Right ventricle myocardium superior (tissue), 1 donor: ENCODE results near the gene GLB1L2. TPM values are rescaled to one million over a fixed set of nuclear protein-coding genes. Genes with fewer than 3 reads are reported as not detected.

Source experiments
- ATAC-seq: fragments of 200-7000 bp; cut with Tn5 transposase; one replicate; pipeline ENCODE4 v1.9.1; 2020; ENCODE audit warnings: mild to moderate bottlenecking; ENCODE audit not compliant: poor library complexity
- DNase-seq: peaks from one replicate; pipeline ENCODE4 v3.0.0-alpha.2; 2020
- intact Hi-C: fragments of 100-400 bp; cut with DNase I; formaldehyde crosslinking; loops from one replicate; pipeline ENCODE4 v1.11.2; 2022
- total RNA-seq: library from RNA; stranded (reverse); fragmentation: NEBNext Ultra II Directional; extraction: Animal tissue kit (Norgen Biotek cat#: 25700); gene quantifications from one replicate; pipeline ENCODE4 v1.2.1, GENCODE V29; 2021
- donor health status: DM: no; HTN: yes; CAD: no; lungs with severe emphysema.

The GLB1L2 gene
- total RNA-seq, 1 donor from 2014 or later: 0.30 TPM

- ATAC-seq (no peak), DNase-seq (no peak)
- intact Hi-C loops: no loop called here
Measured at GRCh38 chr11:134376150-134376921, 44.5 kb downstream of the GLB1L2 start.

DNA sequence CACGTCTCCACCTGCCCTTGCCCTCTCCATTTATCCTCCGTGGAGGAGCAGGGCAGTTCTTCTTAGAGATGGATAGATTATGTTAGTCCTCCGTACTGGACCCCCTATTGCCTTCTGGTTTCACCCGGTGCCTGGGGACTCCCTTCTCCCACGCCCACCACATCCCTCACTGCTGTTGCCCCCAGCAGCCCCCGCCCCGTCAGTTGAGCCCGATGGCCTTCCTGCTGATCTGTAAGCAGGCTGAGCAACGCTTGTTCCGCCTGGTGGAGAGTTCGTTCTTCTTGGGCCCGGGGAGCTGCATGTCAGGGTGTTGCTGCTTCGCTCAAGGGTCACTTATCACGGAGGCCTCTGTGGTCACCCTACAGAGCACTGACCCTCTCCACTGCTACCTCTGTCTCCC is 46.1 kb downstream of the GLB1L2 start:
- intact Hi-C loops: no loop called here
- ATAC-seq: no peak
- no peak for DNase-seq

- intact Hi-C loops: no loop called here
- ATAC-seq (no peak), DNase-seq (no peak)
Measured at GRCh38 chr11:134379241-134379640, 47.5 kb downstream of the GLB1L2 start.

GRCh38 chr11:134380229-134380628 is 48.4 kb downstream of the GLB1L2 start:
- intact Hi-C loops: no loop called here
- DNase-seq (no peak), ATAC-seq (no peak)

DNA sequence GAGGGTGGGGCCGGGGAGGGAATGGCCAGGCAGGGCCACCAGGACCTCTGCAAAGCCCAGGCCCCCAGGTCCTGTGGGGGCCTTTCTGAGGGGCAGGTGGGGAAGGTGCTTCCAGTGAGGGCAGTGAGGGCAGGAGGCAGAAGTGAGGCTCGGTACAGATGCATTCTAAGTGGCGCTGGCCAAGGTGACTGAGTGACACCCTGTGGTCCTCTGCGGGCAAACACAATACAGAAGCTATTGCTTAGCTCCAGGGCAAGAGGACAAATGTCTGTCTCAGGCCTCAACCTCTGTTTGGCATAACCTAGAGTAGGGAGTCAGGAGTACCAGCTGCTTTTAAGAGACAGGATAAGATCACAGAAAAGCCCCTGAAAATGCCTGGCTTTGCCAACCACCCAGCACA is 49.0 kb downstream of the GLB1L2 start:
- DNase-seq (no peak), ATAC-seq (no peak)
- intact Hi-C loops: no loop called here

- no peak for ATAC-seq
- intact Hi-C loops: no loop called here
Measured at GRCh38 chr11:134382257-134382656, 50.5 kb downstream of the GLB1L2 start.

GRCh38 chr11:134382830-134383229 is 51.0 kb downstream of the GLB1L2 start:
- ATAC-seq: no peak
- intact Hi-C loops: no loop called here

More at GRCh38 chr11:134382257-134382656, 50.5 kb downstream of the GLB1L2 start:
- DNase-seq: no peak

DNA sequence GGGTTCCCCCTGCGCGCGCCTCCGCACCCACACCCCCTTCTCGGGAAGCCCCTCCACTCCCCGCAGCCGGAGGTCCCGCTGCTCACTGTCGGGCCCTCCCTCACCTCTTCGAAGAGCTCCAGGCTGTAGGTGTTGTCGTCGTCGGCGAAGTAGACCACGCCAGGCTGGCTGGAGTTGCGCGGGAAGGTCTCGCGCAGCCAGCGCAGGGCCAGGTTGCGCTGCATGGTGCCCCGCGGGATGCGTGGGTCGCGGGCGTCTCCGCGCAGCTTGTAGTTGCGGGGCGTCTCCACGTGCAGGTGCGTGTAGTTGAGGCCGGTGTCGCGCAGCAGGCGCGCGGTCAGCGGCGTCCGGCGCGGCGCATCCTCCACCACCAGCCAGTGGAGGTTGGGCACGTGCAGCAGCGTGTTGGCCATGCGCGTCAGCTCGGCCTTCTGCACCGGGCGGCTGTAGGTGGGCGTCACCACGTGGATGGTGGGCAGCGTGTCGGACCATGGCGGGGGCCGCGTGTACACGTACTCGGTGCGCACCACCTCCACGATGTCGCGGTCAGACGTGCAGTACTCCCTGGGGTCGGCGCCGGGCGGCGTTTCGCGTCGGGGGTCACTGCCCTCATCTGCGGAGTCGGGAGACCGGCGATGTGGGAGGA is 51.9 kb downstream of the GLB1L2 start:
- ATAC-seq (no peak), DNase-seq (no peak)
- intact Hi-C loops: no loop called here

More at GRCh38 chr11:134382830-134383229, 51.0 kb downstream of the GLB1L2 start:
- DNase-seq: no peak

- intact Hi-C loops: no loop called here
- DNase-seq (no peak), ATAC-seq (no peak)
Measured at GRCh38 chr11:134384406-134384805, 52.6 kb downstream of the GLB1L2 start.

- no peak for DNase-seq
- ATAC-seq: no peak
Measured at GRCh38 chr11:134385171-134385570, 53.4 kb downstream of the GLB1L2 start.

DNA sequence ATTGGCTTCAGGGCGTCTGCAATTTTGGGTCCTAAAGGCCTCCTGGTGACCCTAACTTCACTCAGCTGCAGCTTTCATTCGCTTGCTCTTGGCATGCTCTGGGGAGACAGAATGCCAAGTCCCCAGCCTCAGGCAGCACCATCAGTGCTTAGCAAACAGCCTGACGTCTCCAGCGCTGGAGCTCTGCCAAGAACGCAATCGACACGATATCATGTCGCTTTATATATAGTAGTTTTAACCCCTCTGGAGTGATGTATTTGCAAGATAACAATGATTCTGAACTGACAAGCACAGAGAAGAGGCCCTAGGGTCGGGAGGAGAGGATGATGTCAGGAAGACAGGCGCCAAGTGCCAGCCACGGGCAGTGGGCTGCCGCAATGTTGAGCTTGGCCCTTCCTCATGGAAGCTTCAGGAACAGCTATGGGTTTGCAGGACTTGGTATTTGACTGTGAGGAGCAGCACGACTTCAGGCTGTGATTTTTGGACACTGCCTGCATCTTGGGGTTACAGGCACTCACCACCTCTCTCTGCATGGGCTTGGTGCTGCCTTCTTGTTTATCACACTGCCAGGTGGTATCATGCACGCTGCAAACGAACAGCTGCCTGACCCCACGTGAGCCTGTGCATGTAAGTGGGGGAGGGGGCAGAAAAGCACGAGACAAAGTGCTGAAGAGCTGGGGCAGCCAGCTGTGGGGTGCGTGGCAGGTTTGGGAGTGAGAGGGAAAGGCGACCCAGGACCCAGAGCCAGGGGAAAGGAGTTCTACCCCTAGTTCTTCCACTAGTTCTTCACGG is 54.2 kb downstream of the GLB1L2 start:
- DNase-seq (no peak), ATAC-seq (no peak)
- intact Hi-C loops: no loop called here

More at GRCh38 chr11:134385171-134385570, 53.4 kb downstream of the GLB1L2 start:
- intact Hi-C loops: no loop called here

DNA sequence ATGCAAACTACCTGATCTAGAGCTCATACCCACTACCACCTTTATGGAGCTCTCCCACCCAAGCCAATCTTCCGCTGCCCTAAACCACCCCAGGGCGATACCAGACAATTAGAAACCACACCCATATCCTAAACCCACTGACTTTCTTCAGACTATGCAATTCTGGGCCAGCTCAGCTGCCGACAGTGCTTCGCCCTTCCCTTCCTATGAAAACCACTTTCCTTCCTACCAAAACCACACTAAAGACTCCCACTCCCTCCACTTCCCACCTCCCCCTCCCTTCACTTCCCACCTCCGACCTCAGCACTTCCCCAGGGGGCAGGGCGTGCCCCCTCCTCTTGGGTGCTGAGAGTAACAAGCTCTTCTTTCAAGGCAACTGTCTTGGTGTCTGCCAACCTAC is 55.2 kb downstream of the GLB1L2 start:
- intact Hi-C loops: no loop called here
- ATAC-seq (no peak), DNase-seq (no peak)

DNA sequence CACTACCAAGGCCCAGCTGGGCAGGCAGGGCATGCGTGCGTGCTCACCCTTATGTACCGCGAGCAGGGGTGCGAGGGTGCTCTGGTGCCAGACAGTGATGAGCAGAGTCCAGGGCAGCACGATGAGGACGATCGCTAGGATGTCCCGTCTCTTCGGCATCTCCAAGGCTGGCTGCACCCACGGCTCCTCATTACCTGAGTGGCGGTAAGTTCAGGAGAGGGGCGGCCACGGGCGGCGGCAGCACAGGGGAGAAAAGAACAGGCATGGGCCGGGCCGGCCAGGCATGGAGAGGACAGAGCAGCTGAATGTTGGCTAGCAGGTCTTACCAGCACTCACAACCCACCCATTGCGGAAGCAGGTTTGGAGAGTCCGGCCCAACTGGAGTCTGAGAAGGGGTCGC is 55.7 kb downstream of the GLB1L2 start:
- ATAC-seq: no peak
- intact Hi-C loops: no loop called here

DNA sequence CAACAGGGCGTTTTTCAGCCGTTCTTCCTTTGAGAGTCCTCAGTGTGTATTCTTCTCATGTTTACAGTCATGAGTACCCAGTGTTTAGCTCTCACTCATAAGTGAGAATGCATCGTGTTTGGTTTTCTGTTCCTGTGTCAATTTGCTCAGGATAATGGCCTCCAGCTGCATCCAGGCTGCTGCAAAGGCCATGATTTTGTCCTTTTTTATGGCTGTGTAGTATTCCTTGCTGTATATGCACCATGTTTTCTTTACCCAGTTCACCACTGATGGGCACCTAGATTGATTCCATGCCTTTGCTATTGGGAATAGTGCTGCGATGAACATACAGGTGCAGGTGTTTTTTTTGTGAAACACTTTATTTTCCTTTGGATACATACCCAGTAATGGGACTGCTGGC is 56.8 kb downstream of the GLB1L2 start:
- ATAC-seq (no peak), DNase-seq (no peak)
- intact Hi-C loops: no loop called here

More for the DNA sequence above, 55.7 kb downstream of the GLB1L2 start:
- DNase-seq: no peak

DNA sequence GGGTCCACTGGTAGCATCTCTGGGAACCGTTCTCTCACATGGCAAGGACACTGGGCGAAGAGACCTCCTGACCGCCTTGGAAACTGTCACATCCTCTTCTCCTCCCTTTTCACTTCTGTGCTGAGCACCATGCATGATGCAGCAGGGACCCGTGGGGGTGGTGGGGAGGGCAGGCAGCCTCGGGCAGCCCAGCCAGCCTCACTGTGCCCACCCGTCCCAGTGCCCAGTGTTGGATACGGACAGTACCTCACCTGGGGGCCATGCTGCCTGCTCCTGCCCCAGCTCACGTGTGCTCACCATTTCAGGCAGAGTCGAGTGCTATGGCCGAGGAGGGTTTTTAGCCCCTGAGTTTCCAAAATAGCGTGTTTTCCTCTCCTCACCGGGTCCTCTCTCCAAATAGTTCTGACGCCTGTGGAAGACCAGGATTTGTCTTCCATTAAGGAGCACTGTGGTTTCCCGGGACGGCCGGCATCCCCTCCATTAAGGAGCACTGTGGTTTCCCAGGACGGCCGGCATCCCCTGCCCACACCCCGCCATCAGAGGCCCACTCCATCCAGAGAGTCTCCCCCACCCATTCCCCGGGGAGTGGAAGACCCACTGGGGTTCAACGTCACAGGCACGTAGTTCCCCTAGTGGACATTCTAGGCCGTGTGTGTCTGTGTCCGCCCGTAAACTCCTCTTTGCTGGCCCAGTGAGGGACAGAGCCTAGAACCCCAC is 57.8 kb downstream of the GLB1L2 start:
- ATAC-seq (no peak), DNase-seq (no peak)
- intact Hi-C loops: no loop called here

DNA sequence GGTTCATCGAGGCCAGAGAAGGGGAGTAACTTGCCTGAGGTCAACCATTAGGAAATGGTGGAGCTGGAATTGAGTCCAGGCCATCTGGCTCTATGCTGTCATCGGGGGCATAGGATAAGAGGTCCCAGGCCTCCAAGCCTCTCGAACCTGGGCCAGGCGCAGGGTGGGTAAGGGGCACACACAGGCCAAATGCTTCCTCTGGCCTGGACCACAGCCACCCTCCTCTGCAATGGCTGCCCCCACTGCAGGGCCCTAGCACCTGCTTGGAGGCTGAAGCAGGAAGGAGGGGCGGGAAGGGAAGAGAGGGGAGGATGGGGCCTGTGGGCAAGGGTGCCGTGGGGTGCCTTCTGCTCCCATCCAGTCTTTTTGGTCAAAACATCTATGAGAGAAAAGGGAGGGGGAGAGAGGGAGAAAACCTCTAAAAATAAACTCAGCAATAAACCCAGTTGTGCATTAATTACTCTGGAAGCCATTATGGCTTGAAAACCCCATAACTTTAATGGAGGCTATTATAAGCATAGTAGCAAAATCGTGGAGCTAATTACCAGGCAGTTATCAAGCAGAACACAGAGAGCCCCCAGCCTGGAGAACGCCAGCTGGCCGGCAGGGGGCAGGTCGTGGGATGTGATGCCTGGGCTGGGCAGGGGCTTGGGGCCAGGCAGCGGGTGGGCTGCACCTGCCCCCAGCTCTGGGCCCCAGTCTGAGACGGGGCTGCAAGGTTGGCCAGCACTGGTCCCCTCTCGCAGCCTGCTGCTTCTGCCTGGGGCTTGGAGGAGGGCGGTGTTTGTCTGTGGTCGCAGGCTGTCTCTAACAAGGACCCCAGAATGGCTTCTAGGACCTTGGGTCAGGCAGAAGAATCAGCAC is 59.1 kb downstream of the GLB1L2 start:
- intact Hi-C loops: no loop called here
- ATAC-seq (no peak), DNase-seq (no peak)

GRCh38 chr11:134391656-134392055 is 59.9 kb downstream of the GLB1L2 start:
- ATAC-seq (no peak), DNase-seq (no peak)
- intact Hi-C loops: no loop called here

- DNase-seq (no peak), ATAC-seq (no peak)
- intact Hi-C loops: no loop called here
Measured at GRCh38 chr11:134392953-134393615, 61.3 kb downstream of the GLB1L2 start.
